HG03039 (cell line): ENCODE results near the gene DYNLL2.
"Not testable (repeated sequence)": the region's sequence is repeated elsewhere in the genome, so short reads cannot be mapped to it uniquely, and the experiment has no call there.

Source experiments
- ATAC-seq: cut with Tn5 transposase; IDR thresholded peaks from one replicate; pipeline ENCODE4 v1.9.1; 2021; ENCODE audit warnings: mild to moderate bottlenecking, moderate library complexity; ENCODE audit not compliant: unreplicated experiment

Gene DYNLL2

DNA sequence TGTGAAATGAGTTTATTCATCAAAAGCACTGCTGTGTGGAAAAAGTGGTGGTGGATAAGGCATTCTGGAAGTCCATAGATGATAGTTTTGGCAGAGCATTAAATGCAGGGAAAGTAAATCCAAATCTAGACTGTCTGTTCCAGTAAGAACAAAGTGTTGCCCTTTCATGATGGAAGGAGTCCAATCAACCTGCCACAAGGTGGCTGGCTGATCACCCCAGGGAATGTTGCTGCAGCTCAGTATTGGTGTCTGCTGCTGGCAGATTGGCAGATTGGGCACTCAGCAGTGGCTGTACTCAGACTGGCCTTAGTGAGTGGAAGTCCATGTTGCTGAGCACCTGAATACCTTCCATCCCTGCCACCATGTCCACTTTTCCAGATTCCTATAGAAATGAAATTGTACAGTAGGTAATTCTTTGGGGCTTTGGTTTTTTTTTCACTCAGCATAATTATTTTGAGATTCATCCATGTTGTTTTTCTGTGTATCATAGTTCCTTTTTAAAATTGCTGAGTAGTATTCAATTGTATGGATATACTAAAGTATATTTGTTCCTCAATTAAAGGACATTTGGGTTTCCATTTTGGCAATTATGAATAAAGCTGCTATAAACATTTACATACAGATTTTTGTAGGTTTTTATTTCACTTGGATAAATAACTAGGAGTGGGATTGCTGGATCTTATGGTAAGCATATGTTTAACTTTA, 14.3 kb downstream of the DYNLL2 start:
- ATAC-seq = no peak

DNA sequence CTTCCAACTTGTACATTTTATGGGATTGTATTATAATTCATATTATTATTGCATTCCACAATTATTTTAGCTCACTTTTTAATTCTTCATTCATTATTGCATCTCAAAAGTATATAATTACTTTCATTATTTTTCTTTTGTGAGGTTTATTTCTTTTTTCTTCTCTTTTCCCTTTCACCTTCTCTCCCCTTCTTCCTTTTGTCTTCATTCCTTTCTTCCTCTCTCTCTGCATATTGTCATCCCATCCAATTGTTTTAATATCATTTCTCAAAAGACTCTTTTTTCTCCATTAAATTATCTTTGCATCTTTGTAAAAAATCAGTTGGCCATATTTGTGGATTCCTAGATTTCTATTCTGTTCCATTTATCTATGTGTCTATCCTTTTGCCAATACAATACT, 17.3 kb downstream of the DYNLL2 start:
- ATAC-seq = no peak

DNA sequence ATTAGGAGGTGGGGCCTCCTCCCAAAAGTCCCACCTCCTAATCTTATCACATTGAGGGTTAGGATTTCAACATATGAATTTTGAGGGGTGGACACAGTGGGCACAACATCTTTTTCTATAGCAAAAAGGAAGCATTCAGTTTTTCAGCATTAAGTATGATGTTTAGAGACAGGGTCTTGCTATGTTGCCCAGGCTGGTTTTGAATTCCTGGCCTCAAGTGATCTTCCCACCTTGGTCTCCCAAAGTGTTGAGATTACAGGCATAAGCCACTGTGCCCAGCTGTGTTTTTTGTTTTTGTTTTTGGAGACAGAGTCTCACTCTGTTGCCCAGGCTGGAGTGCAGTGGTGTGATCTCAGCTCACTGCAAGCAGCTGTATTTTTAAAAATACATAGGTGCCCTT, 18.7 kb downstream of the DYNLL2 start:
- ATAC-seq = not testable (repeated sequence)

DNA sequence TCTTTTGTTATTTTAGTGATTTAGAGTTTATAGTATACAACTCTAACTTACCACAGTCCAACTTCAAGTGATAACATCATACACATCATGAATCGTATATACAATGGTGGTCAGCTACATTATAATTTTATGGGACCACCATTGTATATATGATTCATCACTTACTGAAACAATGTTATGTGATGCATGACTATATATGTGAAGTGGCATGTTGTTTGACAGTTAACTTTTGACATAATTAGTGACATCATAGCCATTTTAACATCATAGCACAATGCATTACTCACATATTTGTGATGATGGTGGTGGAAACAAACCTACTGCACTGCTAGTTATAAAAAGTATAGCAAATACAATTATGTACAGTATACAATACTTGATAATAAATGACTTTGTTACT, 21.9 kb downstream of the DYNLL2 start:
- ATAC-seq = no peak

DNA sequence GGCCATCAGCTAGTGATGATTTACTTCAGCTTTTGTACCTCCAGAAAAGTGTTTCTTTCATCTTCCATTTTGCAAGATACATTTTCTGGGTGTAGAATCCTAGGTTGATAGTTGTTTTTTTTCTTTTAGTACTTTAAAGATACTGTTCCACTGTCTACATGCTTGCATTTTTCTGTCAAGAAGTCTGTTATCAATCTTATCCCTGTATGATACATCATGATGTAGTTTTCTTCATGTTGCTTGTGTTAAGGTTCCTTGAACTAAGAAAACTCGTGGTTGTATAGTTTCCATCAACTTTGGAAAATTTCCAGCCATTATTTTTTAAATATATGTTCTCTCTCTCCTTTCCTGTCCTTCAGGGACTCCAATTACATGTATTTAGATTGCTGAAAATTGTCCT, 24.1 kb downstream of the DYNLL2 start:
- no peak for ATAC-seq

DNA sequence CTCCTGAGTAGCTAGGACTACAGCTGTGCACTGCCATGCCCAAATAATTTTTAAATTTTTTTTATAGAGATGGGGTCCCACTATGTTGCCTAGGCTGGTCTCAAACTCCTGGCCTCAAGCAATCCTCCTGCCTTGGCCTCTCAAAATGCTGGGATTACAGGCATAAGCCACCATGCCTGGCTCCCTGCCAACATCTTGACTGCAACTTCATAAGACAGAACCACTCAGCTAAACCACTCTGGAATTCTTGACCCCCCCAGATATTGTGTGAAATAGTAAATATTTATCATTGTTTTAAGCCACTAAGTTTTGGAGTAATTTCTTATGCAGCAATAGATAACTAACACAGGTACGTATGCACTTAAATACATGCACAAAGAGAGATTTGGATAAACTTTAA, 26.0 kb downstream of the DYNLL2 start:
- no peak for ATAC-seq

DNA sequence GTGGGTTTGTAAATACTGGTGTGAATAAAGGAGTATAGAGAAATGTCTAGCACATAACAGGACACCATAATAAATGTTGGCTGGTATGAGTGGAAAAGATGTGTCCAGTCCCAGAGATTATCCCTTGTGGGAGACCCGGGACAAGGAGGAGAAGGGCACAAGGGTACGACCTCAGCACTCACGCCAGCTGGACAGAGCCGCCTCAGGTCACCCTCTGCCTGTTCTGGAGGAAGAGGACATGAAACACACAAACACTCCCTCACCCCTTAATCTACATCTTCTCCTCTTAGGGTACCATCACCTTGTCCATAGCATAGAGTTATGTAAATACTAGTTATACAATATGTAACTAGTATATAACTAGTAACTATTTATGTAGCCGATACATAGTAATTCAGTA, 26.8 kb downstream of the DYNLL2 start:
- no peak for ATAC-seq

DNA sequence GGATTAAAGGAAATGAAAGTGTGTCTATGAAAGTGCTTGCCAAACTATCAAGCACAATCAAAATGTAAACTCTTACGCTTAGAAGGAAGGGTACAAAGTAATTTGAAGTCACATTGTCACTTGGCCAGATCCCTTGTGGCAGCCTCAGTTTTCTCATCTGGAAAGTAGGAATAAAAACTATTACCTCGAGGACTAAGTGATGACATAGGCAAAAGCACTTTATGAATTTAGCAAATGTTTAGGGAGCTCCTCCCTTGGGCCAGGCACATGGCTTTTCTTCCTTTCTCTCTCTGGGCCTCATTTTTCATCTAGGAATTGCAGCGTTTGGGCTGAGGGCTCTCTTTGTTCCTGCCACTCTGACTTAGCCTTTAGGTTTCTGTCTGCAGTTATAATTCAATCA, 28.5 kb downstream of the DYNLL2 start:
- no peak for ATAC-seq

DNA sequence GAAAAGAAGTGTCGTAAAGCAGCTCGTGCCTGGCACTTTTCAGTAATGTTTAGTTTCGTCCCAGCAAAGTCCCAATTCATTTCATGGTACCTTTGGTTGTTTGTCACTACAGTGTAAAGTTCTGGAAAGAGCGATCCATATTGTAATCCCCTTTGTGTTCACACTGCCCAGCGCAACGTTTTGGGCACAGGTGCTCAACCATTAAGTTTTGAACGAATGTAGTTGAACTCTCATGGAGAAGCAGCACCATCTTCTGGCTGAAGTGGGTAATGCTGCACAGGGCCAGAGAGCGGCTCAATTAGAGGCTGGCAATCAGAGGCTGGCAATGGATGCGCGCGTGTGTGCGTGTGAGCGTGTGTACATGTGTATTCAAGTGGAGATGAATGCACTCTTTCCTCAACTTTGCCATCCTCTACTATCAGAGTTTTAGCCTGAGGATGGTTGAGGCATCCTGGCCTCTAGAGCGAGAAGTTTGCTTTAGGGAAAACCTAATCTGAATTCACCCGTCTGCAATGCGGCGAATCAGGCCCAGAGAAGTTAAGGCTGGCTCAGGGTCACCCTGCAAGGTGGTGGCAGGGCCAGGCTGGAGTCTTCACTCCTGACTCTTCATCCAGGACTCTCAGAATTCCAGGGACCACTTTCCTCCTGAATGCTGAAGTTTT, 29.9 kb downstream of the DYNLL2 start:
- ATAC-seq = no peak

DNA sequence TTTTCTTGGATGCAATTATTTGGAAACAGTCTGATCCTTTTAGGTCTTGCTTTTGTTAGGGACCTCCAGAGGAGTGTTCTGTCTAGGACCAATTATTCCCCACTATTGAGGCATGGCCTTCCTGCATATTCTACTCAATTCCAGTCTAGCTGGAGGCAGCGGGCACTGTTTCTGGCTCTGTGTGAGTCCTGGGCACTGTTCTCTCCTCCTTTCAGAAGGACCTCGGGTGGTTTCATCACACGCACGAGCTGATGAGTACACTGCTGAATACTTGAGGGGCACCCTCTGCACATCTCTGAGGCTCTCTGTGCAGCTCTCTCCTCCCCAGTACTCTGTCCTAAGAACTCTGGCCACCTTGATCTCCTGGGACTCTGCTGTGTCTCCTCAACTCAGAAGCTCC, 30.7 kb downstream of the DYNLL2 start:
- ATAC-seq = no peak

DNA sequence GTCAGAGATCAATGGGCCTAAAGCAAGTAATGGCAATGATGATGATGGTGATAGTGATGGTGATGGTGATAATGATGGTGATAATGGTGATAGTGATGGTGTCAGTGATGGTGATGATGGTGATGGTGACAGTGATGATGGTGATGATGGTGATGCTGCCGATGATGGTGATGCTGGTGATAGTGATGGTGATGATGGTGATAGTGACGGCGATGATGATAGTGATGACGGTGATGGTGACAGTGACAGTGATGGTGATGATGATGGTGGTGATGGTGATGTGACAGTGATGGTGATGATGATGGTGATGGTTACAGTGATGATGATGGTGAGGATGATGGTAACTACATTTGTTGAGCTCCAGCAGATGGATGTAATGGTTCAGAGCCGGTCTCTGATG, 34.2 kb downstream of the DYNLL2 start:
- no peak for ATAC-seq

DNA sequence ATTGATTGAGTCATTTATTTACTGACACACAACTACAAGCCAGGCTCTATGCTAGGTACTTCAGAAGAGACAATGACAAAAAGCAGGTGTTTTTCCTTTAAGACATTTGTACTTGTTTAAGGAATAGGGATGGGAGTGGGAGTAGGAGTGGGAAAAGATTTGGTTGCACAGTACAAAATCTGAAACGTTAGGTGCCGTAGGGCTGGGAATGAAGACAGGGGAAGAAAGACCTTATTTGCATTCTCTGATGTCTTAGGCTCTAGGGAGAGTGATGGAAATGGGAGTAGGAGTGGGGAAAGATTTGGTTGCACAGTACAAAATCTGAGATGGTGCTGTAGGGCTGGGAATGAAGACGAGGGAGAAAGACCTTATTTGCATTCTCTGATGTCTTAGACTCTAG, 36.3 kb downstream of the DYNLL2 start:
- ATAC-seq = no peak

DNA sequence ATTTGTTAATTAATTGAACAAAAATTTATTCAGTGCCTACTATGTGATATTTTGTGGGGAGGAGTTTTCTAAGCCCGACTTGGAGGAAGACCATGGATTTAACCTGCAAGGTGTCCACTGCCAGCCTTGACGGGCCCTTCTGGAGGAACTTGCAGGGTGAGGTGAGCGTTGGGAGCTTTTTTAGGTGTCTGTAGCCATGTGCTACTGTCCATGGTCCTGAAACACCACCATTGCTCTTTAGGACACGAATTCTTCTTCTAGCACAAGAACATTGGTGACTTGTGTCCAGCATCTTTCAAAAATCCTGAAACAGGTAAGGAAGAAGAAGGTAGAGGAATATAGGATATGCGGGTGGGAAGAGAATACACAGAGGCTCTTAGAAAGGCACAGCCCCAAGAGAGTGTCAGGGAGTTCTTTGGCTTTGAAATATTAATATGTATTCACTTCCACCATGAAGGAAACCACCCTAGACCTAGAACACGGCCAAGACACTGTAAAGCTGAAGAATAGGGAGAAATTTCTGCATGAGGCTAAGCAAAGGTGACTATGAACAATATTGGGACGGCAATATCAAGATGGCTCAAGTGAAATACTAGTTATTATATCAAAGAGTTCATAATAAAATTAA, 37.1 kb downstream of the DYNLL2 start:
- ATAC-seq = no peak

DNA sequence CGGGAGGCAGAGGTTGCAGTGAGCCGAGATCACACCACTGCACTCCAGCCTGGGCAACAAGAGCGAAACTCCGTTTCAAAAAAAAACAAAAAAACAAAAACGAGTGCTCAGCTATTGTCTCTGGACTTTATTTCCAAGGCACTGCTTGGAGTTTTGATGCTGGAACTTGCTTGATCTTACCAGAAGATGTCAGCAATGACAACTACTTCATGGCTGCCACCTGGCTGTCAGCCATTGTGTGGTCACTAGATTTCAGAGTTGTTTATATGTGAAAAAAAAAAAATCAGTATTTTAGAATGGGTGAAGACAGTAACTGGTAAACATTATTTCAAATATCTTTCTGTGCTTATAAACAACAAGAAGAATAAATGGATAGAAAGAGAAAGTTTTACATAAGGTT, 38.7 kb downstream of the DYNLL2 start:
- ATAC-seq = no peak

DNA sequence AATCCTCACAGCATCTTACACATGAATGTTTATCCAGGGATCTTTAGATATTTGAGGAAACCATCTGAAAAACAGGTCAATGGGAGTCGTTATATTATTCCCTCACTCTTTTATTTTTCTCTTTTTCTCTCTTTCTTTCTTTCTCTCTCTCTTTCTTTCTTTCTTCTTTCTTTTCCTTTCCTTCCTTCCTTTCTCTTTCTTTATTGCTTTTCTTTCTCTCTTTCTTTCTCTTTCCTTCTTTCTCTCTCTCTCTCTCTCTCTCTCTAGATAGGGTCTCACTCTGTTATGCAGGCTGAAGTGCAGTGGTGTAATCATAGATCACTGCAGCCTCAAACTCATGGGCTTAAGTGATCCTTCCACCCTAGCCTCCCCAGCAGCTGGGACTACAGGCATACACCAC, 44.6 kb downstream of the DYNLL2 start:
- ATAC-seq = no peak

DNA sequence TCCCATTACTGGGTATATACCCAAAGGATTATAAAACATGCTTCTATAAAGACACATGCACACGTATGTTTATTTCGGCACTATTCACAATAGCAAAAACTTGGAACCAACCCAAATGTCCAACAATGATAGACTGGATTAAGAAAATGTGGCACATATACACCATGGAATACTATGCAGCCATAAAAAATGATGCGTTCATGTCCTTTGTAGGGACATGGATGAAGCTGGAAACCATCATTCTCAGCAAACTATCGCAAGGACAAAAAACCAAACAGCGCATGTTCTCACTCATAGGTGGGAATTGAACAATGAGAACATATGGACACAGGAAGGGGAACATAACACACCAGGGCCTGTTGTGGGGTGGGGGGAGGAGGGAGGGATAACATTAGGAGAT, 49.5 kb downstream of the DYNLL2 start:
- not testable (repeated sequence) for ATAC-seq

DNA sequence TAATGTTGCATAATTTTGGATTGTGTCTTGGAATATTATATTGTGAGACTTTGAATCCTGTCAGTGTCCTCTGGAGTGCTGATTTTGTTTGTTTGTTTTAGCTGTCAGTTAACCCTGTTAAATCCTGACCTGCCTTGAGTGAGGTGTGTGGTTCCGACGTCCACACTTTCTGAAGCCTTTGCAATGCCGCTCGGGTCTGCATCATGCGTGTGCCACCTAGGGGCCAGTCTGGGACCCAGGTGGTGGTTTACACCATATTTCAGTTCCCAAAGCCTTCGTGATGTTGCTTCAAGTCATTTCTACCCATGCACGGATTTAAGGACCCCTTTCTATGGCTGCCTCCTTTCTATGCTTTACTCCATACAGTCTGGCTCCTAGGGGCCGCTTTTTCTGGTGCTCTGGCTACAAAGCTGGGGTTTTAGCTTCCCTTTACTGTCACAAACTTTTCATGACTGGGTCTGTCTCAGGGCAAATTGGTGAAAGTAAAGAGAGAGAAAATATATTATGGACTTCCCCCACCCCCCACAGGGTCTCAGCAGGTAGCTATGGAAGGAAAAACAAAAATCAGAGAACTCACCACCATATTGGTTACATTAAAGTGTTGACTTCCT, 53.6 kb downstream of the DYNLL2 start:
- no peak for ATAC-seq

DNA sequence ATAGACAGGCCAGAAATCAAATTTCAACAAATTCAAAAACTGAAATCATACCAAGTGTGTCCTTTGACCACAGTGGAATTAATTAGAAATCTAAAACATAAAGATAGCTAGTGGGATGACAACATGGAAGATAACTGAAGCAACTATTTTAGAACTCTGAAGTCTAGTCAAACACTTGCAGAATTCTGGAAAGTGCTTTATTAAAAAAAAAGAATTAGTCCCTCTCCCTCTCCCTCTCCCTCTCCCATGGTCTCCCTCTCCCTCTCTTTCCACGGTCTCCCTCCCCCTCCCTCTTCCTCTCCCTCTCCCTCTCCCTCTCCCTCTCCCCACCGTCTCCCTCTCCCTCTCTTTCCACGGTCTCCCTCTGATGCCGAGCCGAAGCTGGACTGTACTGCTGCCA, 58.3 kb downstream of the DYNLL2 start:
- ATAC-seq = no peak

DNA sequence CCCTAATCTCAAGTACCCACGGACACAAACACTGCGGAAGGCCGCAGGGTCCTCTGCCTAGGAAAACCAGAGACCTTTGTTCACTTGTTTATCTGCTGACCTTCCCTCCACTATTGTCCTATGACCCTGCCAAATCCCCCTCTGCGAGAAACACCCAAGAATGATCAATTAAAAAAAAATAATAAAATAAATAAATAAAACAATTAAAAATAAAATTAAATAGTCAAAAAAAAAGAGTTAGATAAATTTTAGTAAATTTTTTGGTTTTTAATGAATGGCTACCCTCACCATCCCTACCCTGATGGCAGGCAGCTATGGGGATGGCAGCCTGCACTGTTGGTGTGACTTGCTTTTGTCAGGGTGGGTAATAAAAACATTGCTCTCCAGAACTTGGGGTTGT, 60.1 kb downstream of the DYNLL2 start:
- not testable (repeated sequence) for ATAC-seq

DNA sequence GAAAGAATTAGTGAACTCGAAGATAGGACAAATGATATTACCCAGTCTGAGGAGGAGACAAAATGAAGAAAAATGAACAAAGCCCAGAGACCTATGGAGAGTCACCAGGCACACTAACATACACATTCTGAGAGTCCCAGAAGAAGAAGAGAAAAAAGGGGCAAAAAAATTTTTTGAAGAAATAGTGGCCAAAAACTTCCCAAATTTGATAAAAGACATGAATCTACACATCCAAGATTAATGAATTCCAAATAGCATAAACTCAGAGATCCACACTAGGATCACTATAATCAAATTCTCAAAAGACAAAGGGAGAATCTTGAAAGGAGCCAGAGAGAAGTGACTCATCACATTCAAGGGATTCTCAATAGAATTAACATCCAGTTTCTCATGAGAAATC, 61.6 kb downstream of the DYNLL2 start:
- no peak for ATAC-seq
